ENCODE results near the gene EGFL7. TPM values are rescaled to one million over a fixed set of nuclear protein-coding genes. Genes with fewer than 3 reads are reported as not detected.

The EGFL7 gene
- total and polyA plus RNA-seq, 12 donors, result 1.9 to 452 (median 79.5) TPM

GRCh38 chr9:136614967-136615623 is 47.6 kb upstream of the EGFL7 start:
- H3K27ac ChIP-seq, result no peak overlapping the region
- H3K27me3 ChIP-seq, result no peaks in the 10 kb centered on the region
- WGBS, 4 donors, result 67 to 84% (median 78%) methylated on average over 8 to 25 of the region's 25 CpGs
- no peaks in the 10 kb centered on the region for H3K36me3 ChIP-seq (replicated peaks in 1 of 2)
- intact Hi-C loops (cut with DNase I), result no loop called here
- no peak overlapping the region for H3K4me3 ChIP-seq
- H3K9me3 ChIP-seq (replicated peaks in 1 of 3), result no peaks in the 10 kb centered on the region
- TF ChIP-seq CTCF (IDR thresholded peaks at IDR 0.05) (no peak), POLR2A (IDR thresholded peaks at IDR 0.05) (no peak)
- no peak for DNase-seq
- peaks cover 0 to 7% of the 10 kb centered on the region in 2 donors for H3K4me1 ChIP-seq (replicated peaks in 1 of 2)

GRCh38 chr9:136615631-136616306 is 46.9 kb upstream of the EGFL7 start:
- H3K27me3 ChIP-seq, result no peaks in the 10 kb centered on the region
- intact Hi-C loops (cut with DNase I), result no loop called here
- H3K27ac ChIP-seq, result no peak overlapping the region
- H3K9me3 ChIP-seq (replicated peaks in 1 of 3), result no peaks in the 10 kb centered on the region
- DNase-seq, result no peak
- no peak overlapping the region for H3K4me3 ChIP-seq
- no peaks in the 10 kb centered on the region for H3K36me3 ChIP-seq (replicated peaks in 1 of 2)
- TF ChIP-seq POLR2A (IDR thresholded peaks at IDR 0.05), result no peak
- TF ChIP-seq CTCF (IDR thresholded peaks at IDR 0.05), result no peak
- peaks cover 0 to 7% of the 10 kb centered on the region in 2 donors for H3K4me1 ChIP-seq (replicated peaks in 1 of 2)
- 61 to 72% (median 67%) methylated on average over 11 to 17 of the region's 17 CpGs for WGBS, 4 donors

- intact Hi-C loops (cut with DNase I), result no loop called here
- WGBS, 4 donors, result 18 to 90% (median 81%) methylated on average over 2 to 12 of the region's 12 CpGs
These were observed 46.4 kb upstream of the EGFL7 start for GRCh38 chr9:136616307-136616635.

More at GRCh38 chr9:136616307-136616635, 46.4 kb upstream of the EGFL7 start:
- no peak overlapping the region for H3K27ac ChIP-seq
- TF ChIP-seq CTCF (IDR thresholded peaks at IDR 0.05) (no peak), POLR2A (IDR thresholded peaks at IDR 0.05) (no peak)
- H3K4me3 ChIP-seq, result no peak overlapping the region
- no peak for DNase-seq
- no peaks in the 10 kb centered on the region for H3K9me3 ChIP-seq (replicated peaks in 1 of 3)
- peaks cover 0 to 7% of the 10 kb centered on the region in 2 donors for H3K4me1 ChIP-seq (replicated peaks in 1 of 2)
- H3K36me3 ChIP-seq (replicated peaks in 1 of 2), result no peaks in the 10 kb centered on the region
- no peaks in the 10 kb centered on the region for H3K27me3 ChIP-seq

All from adrenal gland (tissue), 12 donors.